K562 (cell line): Measurements from ENCODE around the gene CD52. TPM values are rescaled to one million over a fixed set of nuclear protein-coding genes. Genes with fewer than 3 reads are reported as not detected.

Source experiments
- BRF1 ChIP-seq: IDR thresholded peaks from 3 replicates; pipeline ENCODE4 v1.6.1; 2011; ENCODE audit warnings: borderline replicate concordance, mild to moderate bottlenecking; ENCODE audit not compliant: insufficient read length; ENCODE audit errors: extremely low read depth
- KHSRP ChIP-seq: fragments of 450-650 bp; IDR thresholded peaks from 2 replicates; pipeline ENCODE4 v1.6.1; 2017
- MAFF ChIP-seq: IDR thresholded peaks from 2 replicates; pipeline ENCODE4 v1.6.1; 2012; ENCODE audit warnings: low read length, improper control_type of control experiment
- MEF2A ChIP-seq: IDR thresholded peaks from 2 replicates; pipeline ENCODE4 v1.6.1; 2011; ENCODE audit warnings: low read depth, mild to moderate bottlenecking, low read length, moderate library complexity; ENCODE audit not compliant: control insufficient read depth
- RBM25 ChIP-seq: fragments of 200-400 bp; formaldehyde crosslinking; IDR thresholded peaks from 2 replicates; pipeline ENCODE4 v1.6.1; 2018; ENCODE audit warnings: low read length, low read depth, moderate library complexity; ENCODE audit not compliant: severe bottlenecking
- SRSF7 ChIP-seq: fragments of 200-400 bp; formaldehyde crosslinking; optimal IDR thresholded peaks from 2 replicates; pipeline ENCODE3; 2017; ENCODE audit warnings: mild to moderate bottlenecking, low read depth, low read length
- TBP ChIP-seq: optimal IDR thresholded peaks from 2 replicates; pipeline ENCODE3; 2011; ENCODE audit warnings: low read depth, low read length, improper control_type of control experiment
- TCF7L2 ChIP-seq: fragments of 150-350 bp; IDR thresholded peaks from 2 replicates; pipeline ENCODE4 v1.6.1; 2016; ENCODE audit warnings: low read depth, mild to moderate bottlenecking, low read length, moderate library complexity
- XRCC4 ChIP-seq: IDR thresholded peaks from one replicate; pipeline ENCODE4 v1.6.1; 2011; ENCODE audit not compliant: insufficient read depth, insufficient read length; ENCODE audit errors: extremely low read depth
- ZFPM2 ChIP-seq: fragments of 250-450 bp; sonication (Bioruptor Pico); IDR thresholded peaks from 2 replicates; pipeline ENCODE4 v1.5.1; 2022; ENCODE audit warnings: mild to moderate bottlenecking
- polyA plus RNA-seq, 8 experiments: library from polyadenylated mRNA; depleted of rRNA in 4 of 8; stranded (reverse) in 5 of 8; unstranded in 3 of 8; fragments of >200 nt; fragmentation: Nextera tagmentation in 2 of 8; fragmentation: Illumina TruSeq in 1 of 8; extraction: Ambion mirVana in 2 of 8; extraction: Trizol in 1 of 8; gene quantifications; 2 replicates each; pipeline versions ENCODE4 v1.2.1 to v1.2.3, GENCODE V29; 2011 to 2014; ENCODE audit warnings: inconsistent platforms in 1 of 8, missing spikeins in 1 of 8
- total RNA-seq, 7 experiments: library from RNA; depleted of rRNA in 6 of 7; stranded (reverse); fragments of >200 nt in 6 of 7; fragmentation: Illumina TruSeq in 2 of 7; extraction: Trizol in 2 of 7; gene quantifications; 2 replicates each; pipeline versions ENCODE4 v1.2.1 to v1.2.3, GENCODE V29; 2011 to 2021; ENCODE audit warnings: low replicate concordance in 1 of 7
- TF ChIP-seq, protein P1 (sequence below): fragments of 250-450 bp; sonication (Bioruptor Pico); IDR thresholded peaks from 2 replicates; pipeline ENCODE4 v1.9.0; 2021; ENCODE audit warnings: mild to moderate bottlenecking, inconsistent platforms
- TF ChIP-seq, protein P2 (sequence below): fragments of 250-450 bp; sonication (Bioruptor Pico); IDR thresholded peaks from 2 replicates; pipeline ENCODE4 v1.5.0; 2021
- TF ChIP-seq, protein P3 (sequence below): fragments of 200-800 bp; sonication (Bioruptor generic); IDR thresholded peaks from 2 replicates; pipeline ENCODE4 v1.6.1; 2017; ENCODE audit warnings: missing genetic modification characterization, missing compliant biosample characterization
- TF ChIP-seq, protein P4 (sequence below): sonication (generic); formaldehyde crosslinking; IDR thresholded peaks from 2 replicates; pipeline ENCODE4 v1.8.1; 2023; ENCODE audit warnings: mild to moderate bottlenecking, missing genetic modification reagents, moderate library complexity
- TF ChIP-seq, protein P5 (sequence below): sonication (generic); formaldehyde crosslinking; IDR thresholded peaks from 2 replicates; pipeline ENCODE4 v1.8.1; 2023; ENCODE audit warnings: mild to moderate bottlenecking, missing genetic modification reagents
- TF ChIP-seq, protein P6 (sequence below), 2 experiments: fragments of 450-650 bp in 1 of 2; sonication (generic) in 1 of 2; formaldehyde crosslinking; conservative IDR thresholded peaks; 2 replicates each; pipeline versions ENCODE4 v1.4.0 to v1.8.1; 2020 to 2022; ENCODE audit warnings: mild to moderate bottlenecking in 1 of 2, missing genetic modification reagents in 1 of 2

Gene CD52
- total and polyA plus RNA-seq, 9 of the 15 experiments (the other 6 are each of a cell fraction or from before 2014, with no cell fraction given), result 34.9 to 488 (median 173) TPM

DNA sequence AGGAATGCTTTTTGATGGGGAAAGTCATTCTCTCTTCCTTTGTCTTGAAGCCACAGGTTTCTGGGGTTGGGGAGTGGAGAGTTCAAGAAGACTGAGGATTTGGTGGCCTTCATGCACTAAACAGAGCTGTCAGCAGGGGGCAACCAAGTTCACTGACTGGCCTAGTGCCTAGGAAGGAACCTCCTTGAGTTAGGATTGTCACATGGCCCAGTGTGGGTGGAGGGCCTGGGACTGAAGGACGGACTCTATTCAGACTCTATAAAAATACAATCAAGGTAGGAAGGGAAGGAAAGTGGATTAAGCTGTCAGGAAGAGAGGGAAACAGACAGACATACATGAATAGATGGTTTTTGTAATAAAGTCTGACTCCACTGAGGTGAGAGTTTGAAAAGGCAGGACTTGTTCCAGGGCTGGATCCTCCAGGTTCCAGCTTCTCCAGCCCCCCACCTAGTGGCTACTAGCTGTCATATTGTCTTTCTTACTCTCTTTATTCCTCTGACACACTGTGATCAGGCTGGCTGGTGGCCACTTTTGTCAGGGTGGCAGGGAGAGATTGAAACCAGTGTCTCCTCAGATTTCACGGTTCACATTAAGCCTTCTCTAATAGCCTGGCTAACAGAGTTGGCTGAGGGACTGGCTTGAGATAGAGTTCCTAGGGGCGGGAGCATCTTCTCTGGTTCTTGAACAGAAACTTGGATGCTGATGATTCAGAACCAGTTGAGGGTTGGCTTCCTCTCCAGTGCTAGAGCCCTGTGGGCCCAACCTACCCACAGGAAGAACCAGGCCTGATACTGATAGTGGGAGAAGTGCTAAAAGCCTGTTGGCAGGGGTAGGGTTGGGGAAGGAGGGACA is 42.0 kb upstream of the CD52 start (continued):
- TF ChIP-seq, protein P1, sequence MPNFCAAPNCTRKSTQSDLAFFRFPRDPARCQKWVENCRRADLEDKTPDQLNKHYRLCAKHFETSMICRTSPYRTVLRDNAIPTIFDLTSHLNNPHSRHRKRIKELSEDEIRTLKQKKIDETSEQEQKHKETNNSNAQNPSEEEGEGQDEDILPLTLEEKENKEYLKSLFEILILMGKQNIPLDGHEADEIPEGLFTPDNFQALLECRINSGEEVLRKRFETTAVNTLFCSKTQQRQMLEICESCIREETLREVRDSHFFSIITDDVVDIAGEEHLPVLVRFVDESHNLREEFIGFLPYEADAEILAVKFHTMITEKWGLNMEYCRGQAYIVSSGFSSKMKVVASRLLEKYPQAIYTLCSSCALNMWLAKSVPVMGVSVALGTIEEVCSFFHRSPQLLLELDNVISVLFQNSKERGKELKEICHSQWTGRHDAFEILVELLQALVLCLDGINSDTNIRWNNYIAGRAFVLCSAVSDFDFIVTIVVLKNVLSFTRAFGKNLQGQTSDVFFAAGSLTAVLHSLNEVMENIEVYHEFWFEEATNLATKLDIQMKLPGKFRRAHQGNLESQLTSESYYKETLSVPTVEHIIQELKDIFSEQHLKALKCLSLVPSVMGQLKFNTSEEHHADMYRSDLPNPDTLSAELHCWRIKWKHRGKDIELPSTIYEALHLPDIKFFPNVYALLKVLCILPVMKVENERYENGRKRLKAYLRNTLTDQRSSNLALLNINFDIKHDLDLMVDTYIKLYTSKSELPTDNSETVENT (CRISPR knock-in tag), result no peak
- TF ChIP-seq, protein P2, sequence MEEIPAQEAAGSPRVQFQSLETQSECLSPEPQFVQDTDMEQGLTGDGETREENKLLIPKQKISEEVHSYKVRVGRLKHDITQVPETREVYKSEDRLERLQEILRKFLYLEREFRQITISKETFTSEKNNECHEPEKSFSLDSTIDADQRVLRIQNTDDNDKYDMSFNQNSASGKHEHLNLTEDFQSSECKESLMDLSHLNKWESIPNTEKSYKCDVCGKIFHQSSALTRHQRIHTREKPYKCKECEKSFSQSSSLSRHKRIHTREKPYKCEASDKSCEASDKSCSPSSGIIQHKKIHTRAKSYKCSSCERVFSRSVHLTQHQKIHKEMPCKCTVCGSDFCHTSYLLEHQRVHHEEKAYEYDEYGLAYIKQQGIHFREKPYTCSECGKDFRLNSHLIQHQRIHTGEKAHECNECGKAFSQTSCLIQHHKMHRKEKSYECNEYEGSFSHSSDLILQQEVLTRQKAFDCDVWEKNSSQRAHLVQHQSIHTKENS (CRISPR knock-in tag), result no peak
- TF ChIP-seq, protein P3, sequence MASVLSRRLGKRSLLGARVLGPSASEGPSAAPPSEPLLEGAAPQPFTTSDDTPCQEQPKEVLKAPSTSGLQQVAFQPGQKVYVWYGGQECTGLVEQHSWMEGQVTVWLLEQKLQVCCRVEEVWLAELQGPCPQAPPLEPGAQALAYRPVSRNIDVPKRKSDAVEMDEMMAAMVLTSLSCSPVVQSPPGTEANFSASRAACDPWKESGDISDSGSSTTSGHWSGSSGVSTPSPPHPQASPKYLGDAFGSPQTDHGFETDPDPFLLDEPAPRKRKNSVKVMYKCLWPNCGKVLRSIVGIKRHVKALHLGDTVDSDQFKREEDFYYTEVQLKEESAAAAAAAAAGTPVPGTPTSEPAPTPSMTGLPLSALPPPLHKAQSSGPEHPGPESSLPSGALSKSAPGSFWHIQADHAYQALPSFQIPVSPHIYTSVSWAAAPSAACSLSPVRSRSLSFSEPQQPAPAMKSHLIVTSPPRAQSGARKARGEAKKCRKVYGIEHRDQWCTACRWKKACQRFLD (CRISPR knock-in tag), result peak; percentile 73; the same call in 1 of the 2 replicates
- no peak for TF ChIP-seq SRSF7
- TF ChIP-seq, protein P4, sequence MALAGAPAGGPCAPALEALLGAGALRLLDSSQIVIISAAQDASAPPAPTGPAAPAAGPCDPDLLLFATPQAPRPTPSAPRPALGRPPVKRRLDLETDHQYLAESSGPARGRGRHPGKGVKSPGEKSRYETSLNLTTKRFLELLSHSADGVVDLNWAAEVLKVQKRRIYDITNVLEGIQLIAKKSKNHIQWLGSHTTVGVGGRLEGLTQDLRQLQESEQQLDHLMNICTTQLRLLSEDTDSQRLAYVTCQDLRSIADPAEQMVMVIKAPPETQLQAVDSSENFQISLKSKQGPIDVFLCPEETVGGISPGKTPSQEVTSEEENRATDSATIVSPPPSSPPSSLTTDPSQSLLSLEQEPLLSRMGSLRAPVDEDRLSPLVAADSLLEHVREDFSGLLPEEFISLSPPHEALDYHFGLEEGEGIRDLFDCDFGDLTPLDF (CRISPR knock-in tag), result 0 out of 2 replicates have a peak, but pooled peaks have one; percentile 10
- no peak for TF ChIP-seq MAFF
- no peak for TF ChIP-seq TBP
- TF ChIP-seq BRF1, result no peak
- TF ChIP-seq, protein P5, sequence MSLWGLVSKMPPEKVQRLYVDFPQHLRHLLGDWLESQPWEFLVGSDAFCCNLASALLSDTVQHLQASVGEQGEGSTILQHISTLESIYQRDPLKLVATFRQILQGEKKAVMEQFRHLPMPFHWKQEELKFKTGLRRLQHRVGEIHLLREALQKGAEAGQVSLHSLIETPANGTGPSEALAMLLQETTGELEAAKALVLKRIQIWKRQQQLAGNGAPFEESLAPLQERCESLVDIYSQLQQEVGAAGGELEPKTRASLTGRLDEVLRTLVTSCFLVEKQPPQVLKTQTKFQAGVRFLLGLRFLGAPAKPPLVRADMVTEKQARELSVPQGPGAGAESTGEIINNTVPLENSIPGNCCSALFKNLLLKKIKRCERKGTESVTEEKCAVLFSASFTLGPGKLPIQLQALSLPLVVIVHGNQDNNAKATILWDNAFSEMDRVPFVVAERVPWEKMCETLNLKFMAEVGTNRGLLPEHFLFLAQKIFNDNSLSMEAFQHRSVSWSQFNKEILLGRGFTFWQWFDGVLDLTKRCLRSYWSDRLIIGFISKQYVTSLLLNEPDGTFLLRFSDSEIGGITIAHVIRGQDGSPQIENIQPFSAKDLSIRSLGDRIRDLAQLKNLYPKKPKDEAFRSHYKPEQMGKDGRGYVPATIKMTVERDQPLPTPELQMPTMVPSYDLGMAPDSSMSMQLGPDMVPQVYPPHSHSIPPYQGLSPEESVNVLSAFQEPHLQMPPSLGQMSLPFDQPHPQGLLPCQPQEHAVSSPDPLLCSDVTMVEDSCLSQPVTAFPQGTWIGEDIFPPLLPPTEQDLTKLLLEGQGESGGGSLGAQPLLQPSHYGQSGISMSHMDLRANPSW (CRISPR knock-in tag), result 0 out of 2 replicates have a peak, but pooled peaks have one; percentile 31
- no peak for TF ChIP-seq XRCC4
- TF ChIP-seq KHSRP, result no peak
- no peak for TF ChIP-seq TCF7L2
- no peak for TF ChIP-seq ZFPM2 (CRISPR knock-in tag)
- TF ChIP-seq, protein P6, sequence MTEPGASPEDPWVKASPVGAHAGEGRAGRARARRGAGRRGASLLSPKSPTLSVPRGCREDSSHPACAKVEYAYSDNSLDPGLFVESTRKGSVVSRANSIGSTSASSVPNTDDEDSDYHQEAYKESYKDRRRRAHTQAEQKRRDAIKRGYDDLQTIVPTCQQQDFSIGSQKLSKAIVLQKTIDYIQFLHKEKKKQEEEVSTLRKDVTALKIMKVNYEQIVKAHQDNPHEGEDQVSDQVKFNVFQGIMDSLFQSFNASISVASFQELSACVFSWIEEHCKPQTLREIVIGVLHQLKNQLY (CRISPR knock-in tag; conservative IDR thresholded peaks at IDR 0.05), result no peak
- TF ChIP-seq RBM25, result no peak
- TF ChIP-seq MEF2A, result no peak
